ENCODE data around the gene ACOXL. TPM values are rescaled to one million over a fixed set of nuclear protein-coding genes. Genes with fewer than 3 reads are reported as not detected.

The ACOXL gene
- total RNA-seq, 2 donors from 2014 or later: 0.52 TPM; not detected in 1

- peaks cover 0 to 2% of the 10 kb centered on the region in 2 donors for H3K36me3 ChIP-seq (replicated peaks in 1 of 2; ENCODE audit: insufficient read depth in 1 of 2, low read depth in 2 of 2)
- no peaks in the 10 kb centered on the region for H3K27me3 ChIP-seq
- H3K4me1 ChIP-seq: peaks cover 3% of the 10 kb centered on the region
- no peak overlapping the region for H3K27ac ChIP-seq
- no peak for DNase-seq
- intact Hi-C loops (cut with DNase I): no loop called here
- no peak overlapping the region for H3K4me3 ChIP-seq
- TF ChIP-seq POLR2A (IDR thresholded peaks at IDR 0.05) (no peak), CTCF (IDR thresholded peaks at IDR 0.05) (no peak)
- ATAC-seq: no peak
- no peaks in the 10 kb centered on the region for H3K9me3 ChIP-seq
- 92 to 97% methylated on average over 7 of the region's 7 CpGs for WGBS, 2 donors
Observed at GRCh38 chr2:111149882-111150455, 417.6 kb downstream of the ACOXL start.

GRCh38 chr2:111154758-111155157 lies 422.4 kb downstream of the ACOXL start:
- TF ChIP-seq CTCF (IDR thresholded peaks at IDR 0.05) (no peak), POLR2A (IDR thresholded peaks at IDR 0.05) (no peak)
- Histone ChIP-seq H3K4me1 (peaks cover 14% of the 10 kb centered on the region), H3K27ac (no peak overlapping the region), H3K4me3 (no peak overlapping the region), H3K27me3 (no peaks in the 10 kb centered on the region), H3K36me3 (replicated peaks in 1 of 2; ENCODE audit: insufficient read depth in 1 of 2, low read depth in 2 of 2) (peaks cover 0 to 2% of the 10 kb centered on the region in 2 donors), H3K9me3 (no peaks in the 10 kb centered on the region)
- DNase-seq (no peak), ATAC-seq (no peak)
- WGBS, 2 donors: 62 to 92% methylated on average over 6 of the region's 6 CpGs
- intact Hi-C loops (cut with DNase I): no loop called here

GRCh38 chr2:111155610-111156009 lies 423.2 kb downstream of the ACOXL start:
- intact Hi-C loops (cut with DNase I): no loop called here
- no peaks in the 10 kb centered on the region for H3K36me3 ChIP-seq (replicated peaks in 1 of 2; ENCODE audit: insufficient read depth in 1 of 2, low read depth in 2 of 2)
- no peak overlapping the region for H3K27ac ChIP-seq
- no peaks in the 10 kb centered on the region for H3K9me3 ChIP-seq
- TF ChIP-seq POLR2A (IDR thresholded peaks at IDR 0.05): no peak
- TF ChIP-seq CTCF (IDR thresholded peaks at IDR 0.05): no peak
- no peaks in the 10 kb centered on the region for H3K27me3 ChIP-seq
- no peak overlapping the region for H3K4me3 ChIP-seq
- DNase-seq: no peak
- ATAC-seq: no peak
- H3K4me1 ChIP-seq: peaks cover 14% of the 10 kb centered on the region
- WGBS, 2 donors: 60 to 66% methylated on average over 1 of the region's 1 CpG

- ATAC-seq: no peak
Observed at GRCh38 chr2:111156529-111156928, 424.2 kb downstream of the ACOXL start.

More at GRCh38 chr2:111156529-111156928, 424.2 kb downstream of the ACOXL start:
- H3K4me1 ChIP-seq: peaks cover 20% of the 10 kb centered on the region
- intact Hi-C loops (cut with DNase I): no loop called here
- H3K36me3 ChIP-seq (replicated peaks in 1 of 2; ENCODE audit: insufficient read depth in 1 of 2, low read depth in 2 of 2): no peaks in the 10 kb centered on the region
- DNase-seq: no peak
- no peak overlapping the region for H3K27ac ChIP-seq
- no peaks in the 10 kb centered on the region for H3K27me3 ChIP-seq
- TF ChIP-seq POLR2A (IDR thresholded peaks at IDR 0.05) (no peak), CTCF (IDR thresholded peaks at IDR 0.05) (no peak)
- no peak overlapping the region for H3K4me3 ChIP-seq
- WGBS, 2 donors: 91 to 94% methylated on average over 8 of the region's 8 CpGs
- H3K9me3 ChIP-seq: no peaks in the 10 kb centered on the region

Measured in body of pancreas (tissue), 4 donors.